ENCODE results near the gene CTH.

The CTH gene

DNA sequence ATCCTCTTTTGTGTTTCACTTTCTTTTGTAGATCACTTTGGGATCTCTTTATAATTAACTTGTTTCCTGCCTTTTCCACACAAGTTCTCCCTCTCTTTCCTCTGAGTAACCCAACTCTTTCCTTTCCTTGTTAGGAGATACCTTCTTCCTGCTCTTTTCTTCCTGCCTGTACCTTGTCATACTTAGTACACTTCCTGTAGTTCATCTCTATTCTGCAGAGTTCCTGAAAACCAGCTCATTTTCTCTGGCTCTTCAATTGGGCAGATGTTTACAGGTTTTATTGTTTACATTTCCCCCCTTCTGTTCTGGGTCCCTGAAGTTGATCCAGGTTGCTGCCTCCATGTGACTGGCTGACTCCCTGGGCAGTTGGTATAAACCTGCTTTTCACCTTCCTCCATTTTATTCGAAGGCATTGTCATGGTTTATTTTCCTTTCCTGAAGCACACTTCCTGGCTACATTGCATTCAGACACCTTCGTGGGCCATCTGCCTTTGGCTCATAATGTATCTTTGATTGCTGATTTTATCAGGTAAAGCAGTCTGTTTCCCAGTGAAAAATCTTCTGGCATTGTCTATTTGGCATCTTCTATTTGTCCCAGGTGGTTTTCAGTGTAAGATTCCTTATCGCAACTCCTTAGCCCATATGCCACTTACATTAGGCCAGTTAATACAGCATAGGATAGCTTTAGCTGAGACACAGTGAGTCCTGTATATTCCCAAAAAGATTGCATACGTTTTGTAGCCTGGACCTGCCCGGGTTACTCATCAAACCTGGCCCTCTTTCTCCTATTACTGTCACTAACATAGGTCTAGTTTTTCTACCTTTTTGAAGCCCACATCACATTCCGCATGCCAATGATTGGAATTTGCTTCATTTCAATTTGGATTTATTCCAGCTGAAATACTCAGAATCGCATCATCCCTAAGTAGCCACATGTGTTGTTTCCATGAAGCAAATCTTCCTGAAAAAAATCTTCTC, 15.4 kb downstream of the CTH start:
- no peaks in the 10 kb centered on the region for H3K4me1 Mint-ChIP-seq (ENCODE audit: low read depth in 2 of 2)
- H3K36me3 Mint-ChIP-seq (ENCODE audit: insufficient read depth) = peaks cover 5% of the 10 kb centered on the region
- no peak for DNase-seq
- H3K27ac Mint-ChIP-seq = no peak overlapping the region
- no peak overlapping the region for H3K4me3 Mint-ChIP-seq
- no peaks in the 10 kb centered on the region for H3K27me3 Mint-ChIP-seq
- ATAC-seq (replicated peaks) = no peak
- H3K9me3 Mint-ChIP-seq = no peaks in the 10 kb centered on the region

GRCh38 chr1:70427976-70428375, 16.9 kb downstream of the CTH start:
- no peak overlapping the region for H3K4me3 Mint-ChIP-seq
- H3K36me3 Mint-ChIP-seq (ENCODE audit: insufficient read depth) = peaks cover 4% of the 10 kb centered on the region

GRCh38 chr1:70429219-70429618, 18.2 kb downstream of the CTH start:
- Mint-ChIP-seq H3K4me3 (no peak overlapping the region), H3K36me3 (ENCODE audit: insufficient read depth) (peaks cover 4% of the 10 kb centered on the region), H3K9me3 (no peaks in the 10 kb centered on the region), H3K27ac (no peak overlapping the region), H3K27me3 (no peaks in the 10 kb centered on the region), H3K4me1 (ENCODE audit: low read depth in 2 of 2) (no peaks in the 10 kb centered on the region)
- ATAC-seq (replicated peaks) (no peak), DNase-seq (no peak)

More at GRCh38 chr1:70427976-70428375, 16.9 kb downstream of the CTH start:
- Mint-ChIP-seq H3K27ac (no peak overlapping the region), H3K4me1 (ENCODE audit: low read depth in 2 of 2) (no peaks in the 10 kb centered on the region), H3K9me3 (no peaks in the 10 kb centered on the region), H3K27me3 (no peaks in the 10 kb centered on the region)
- DNase-seq (no peak), ATAC-seq (replicated peaks) (no peak)

DNA sequence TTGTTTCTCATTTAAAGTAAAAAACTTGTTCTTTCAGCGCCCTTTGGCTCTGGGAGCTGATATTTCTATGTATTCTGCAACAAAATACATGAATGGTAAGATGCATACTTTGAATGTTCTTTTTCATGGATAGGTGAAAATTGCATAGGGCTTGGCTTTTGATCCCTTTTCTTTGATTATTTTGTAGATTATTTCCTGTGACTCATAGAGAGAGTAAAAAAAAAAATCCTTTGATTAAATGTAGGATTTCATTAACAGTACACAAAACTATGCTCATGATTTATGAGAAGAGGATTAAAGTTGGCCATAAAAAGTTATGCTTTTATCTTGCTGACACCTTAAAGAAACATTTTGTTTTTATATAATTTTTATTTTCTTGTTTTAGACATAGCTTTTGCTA, 18.7 kb downstream of the CTH start:
- H3K9me3 Mint-ChIP-seq = no peaks in the 10 kb centered on the region
- no peak overlapping the region for H3K4me3 Mint-ChIP-seq
- ATAC-seq (replicated peaks) = no peak
- no peak for DNase-seq
- H3K36me3 Mint-ChIP-seq (ENCODE audit: insufficient read depth) = peaks cover 4% of the 10 kb centered on the region
- no peak overlapping the region for H3K27ac Mint-ChIP-seq
- H3K27me3 Mint-ChIP-seq = no peaks in the 10 kb centered on the region
- H3K4me1 Mint-ChIP-seq (ENCODE audit: low read depth in 2 of 2) = no peaks in the 10 kb centered on the region

- Mint-ChIP-seq H3K9me3 (no peaks in the 10 kb centered on the region), H3K27me3 (no peaks in the 10 kb centered on the region), H3K4me1 (ENCODE audit: low read depth in 2 of 2) (no peaks in the 10 kb centered on the region), H3K36me3 (ENCODE audit: insufficient read depth) (peaks cover 4% of the 10 kb centered on the region), H3K27ac (no peak overlapping the region), H3K4me3 (no peak overlapping the region)
- ATAC-seq (replicated peaks) (no peak), DNase-seq (no peak)
Observed at GRCh38 chr1:70431317-70431716, 20.2 kb downstream of the CTH start.

DNA sequence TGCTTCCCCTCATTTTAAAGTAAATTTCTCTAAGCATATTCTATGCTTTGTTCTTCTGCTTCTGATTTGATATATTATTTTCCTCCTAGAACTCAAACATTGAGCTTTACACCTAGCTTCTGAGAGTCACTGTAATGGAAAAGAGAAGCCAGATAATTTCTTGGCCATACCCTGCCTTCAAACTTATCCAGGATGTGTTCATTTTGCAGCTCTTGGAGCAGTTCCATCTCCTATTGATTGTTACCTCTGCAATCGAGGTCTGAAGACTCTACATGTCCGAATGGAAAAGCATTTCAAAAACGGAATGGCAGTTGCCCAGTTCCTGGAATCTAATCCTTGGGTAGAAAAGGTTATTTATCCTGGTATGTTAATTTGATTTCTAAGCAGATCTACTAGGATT, 20.8 kb downstream of the CTH start:
- H3K4me1 Mint-ChIP-seq (ENCODE audit: low read depth in 2 of 2) = no peaks in the 10 kb centered on the region
- H3K36me3 Mint-ChIP-seq (ENCODE audit: insufficient read depth) = peaks cover 4% of the 10 kb centered on the region
- H3K27ac Mint-ChIP-seq = no peak overlapping the region
- no peak for ATAC-seq (replicated peaks)
- DNase-seq = no peak
- no peak overlapping the region for H3K4me3 Mint-ChIP-seq
- no peaks in the 10 kb centered on the region for H3K27me3 Mint-ChIP-seq
- no peaks in the 10 kb centered on the region for H3K9me3 Mint-ChIP-seq

DNA sequence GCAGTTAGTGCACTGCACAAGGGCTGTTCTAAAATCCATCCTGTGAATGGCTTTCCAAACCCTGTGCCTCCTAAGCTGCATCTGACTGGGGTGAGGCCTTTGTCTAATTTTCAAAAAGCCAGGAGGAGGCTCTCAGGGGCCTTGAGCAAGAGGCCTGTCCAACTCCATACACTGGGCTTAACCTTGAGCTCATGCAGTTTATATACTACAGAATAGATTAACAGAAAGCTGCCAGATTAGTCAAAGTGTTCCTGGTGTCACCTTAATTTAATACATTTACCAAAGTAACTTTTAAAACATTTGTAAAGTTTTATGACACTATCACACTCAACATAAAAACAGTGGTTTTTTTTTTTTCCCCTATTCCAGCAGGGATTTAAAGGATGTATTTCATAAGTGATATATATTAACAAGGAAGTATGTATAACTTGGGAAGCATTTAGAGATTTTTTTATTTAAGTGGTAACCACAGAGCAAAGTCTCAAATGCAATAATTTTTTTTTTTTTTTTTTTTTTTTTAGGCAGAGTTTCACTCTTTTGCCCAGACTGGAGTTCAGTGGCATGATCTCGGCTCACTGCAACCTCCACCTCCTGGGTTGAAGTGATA, 23.3 kb downstream of the CTH start:
- H3K36me3 Mint-ChIP-seq (ENCODE audit: insufficient read depth) = peaks cover 4% of the 10 kb centered on the region
- no peak for DNase-seq
- no peak overlapping the region for H3K27ac Mint-ChIP-seq
- ATAC-seq (replicated peaks) = no peak
- H3K4me1 Mint-ChIP-seq (ENCODE audit: low read depth in 2 of 2) = no peaks in the 10 kb centered on the region
- no peaks in the 10 kb centered on the region for H3K27me3 Mint-ChIP-seq
- no peaks in the 10 kb centered on the region for H3K9me3 Mint-ChIP-seq
- no peak overlapping the region for H3K4me3 Mint-ChIP-seq

GRCh38 chr1:70436622-70437251, 25.7 kb downstream of the CTH start:
- ATAC-seq (replicated peaks) = no peak
- H3K36me3 Mint-ChIP-seq (ENCODE audit: insufficient read depth) = peaks cover 4% of the 10 kb centered on the region
- DNase-seq = no peak
- H3K27me3 Mint-ChIP-seq = no peaks in the 10 kb centered on the region
- H3K4me1 Mint-ChIP-seq (ENCODE audit: low read depth in 2 of 2) = no peaks in the 10 kb centered on the region
- no peaks in the 10 kb centered on the region for H3K9me3 Mint-ChIP-seq
- no peak overlapping the region for H3K27ac Mint-ChIP-seq
- no peak overlapping the region for H3K4me3 Mint-ChIP-seq

GRCh38 chr1:70438529-70438928, 27.5 kb downstream of the CTH start:
- Mint-ChIP-seq H3K36me3 (ENCODE audit: insufficient read depth) (no peaks in the 10 kb centered on the region), H3K27ac (no peak overlapping the region), H3K27me3 (no peaks in the 10 kb centered on the region), H3K4me1 (ENCODE audit: low read depth in 2 of 2) (no peaks in the 10 kb centered on the region), H3K4me3 (no peak overlapping the region), H3K9me3 (no peaks in the 10 kb centered on the region)
- ATAC-seq (replicated peaks) (no peak), DNase-seq (no peak)

GRCh38 chr1:70440642-70441391, 29.7 kb downstream of the CTH start:
- Mint-ChIP-seq H3K9me3 (no peaks in the 10 kb centered on the region), H3K4me1 (ENCODE audit: low read depth in 2 of 2) (no peaks in the 10 kb centered on the region), H3K27ac (no peak overlapping the region), H3K4me3 (no peak overlapping the region), H3K36me3 (ENCODE audit: insufficient read depth) (no peaks in the 10 kb centered on the region), H3K27me3 (no peaks in the 10 kb centered on the region)
- DNase-seq = no peak
- no peak for ATAC-seq (replicated peaks)

GRCh38 chr1:70441392-70442035, 30.4 kb downstream of the CTH start:
- Mint-ChIP-seq H3K27me3 (no peaks in the 10 kb centered on the region), H3K36me3 (ENCODE audit: insufficient read depth) (no peaks in the 10 kb centered on the region), H3K4me1 (ENCODE audit: low read depth in 2 of 2) (no peaks in the 10 kb centered on the region), H3K9me3 (no peaks in the 10 kb centered on the region), H3K4me3 (no peak overlapping the region), H3K27ac (no peak overlapping the region)
- DNase-seq (no peak), ATAC-seq (replicated peaks) (no peak)

GRCh38 chr1:70442490-70442889, 31.4 kb downstream of the CTH start:
- no peak overlapping the region for H3K27ac Mint-ChIP-seq
- H3K4me1 Mint-ChIP-seq (ENCODE audit: low read depth in 2 of 2) = no peaks in the 10 kb centered on the region
- H3K9me3 Mint-ChIP-seq = no peaks in the 10 kb centered on the region
- no peak for DNase-seq
- no peaks in the 10 kb centered on the region for H3K36me3 Mint-ChIP-seq (ENCODE audit: insufficient read depth)
- H3K4me3 Mint-ChIP-seq = no peak overlapping the region
- ATAC-seq (replicated peaks) = no peak
- no peaks in the 10 kb centered on the region for H3K27me3 Mint-ChIP-seq

GRCh38 chr1:70443739-70444138, 32.7 kb downstream of the CTH start:
- H3K4me3 Mint-ChIP-seq = no peak overlapping the region
- no peaks in the 10 kb centered on the region for H3K9me3 Mint-ChIP-seq

More at GRCh38 chr1:70443739-70444138, 32.7 kb downstream of the CTH start:
- ATAC-seq (replicated peaks) (no peak), DNase-seq (no peak)
- H3K27me3 Mint-ChIP-seq = no peaks in the 10 kb centered on the region
- H3K36me3 Mint-ChIP-seq (ENCODE audit: insufficient read depth) = no peaks in the 10 kb centered on the region
- no peak overlapping the region for H3K27ac Mint-ChIP-seq
- no peaks in the 10 kb centered on the region for H3K4me1 Mint-ChIP-seq (ENCODE audit: low read depth in 2 of 2)
